SK-N-SH treated with all-trans-retinoic acid at 6 μM for 48 hours (cell line): ENCODE measurements around the gene GPR68.

Source experiments
- ATAC-seq: fragments of 200-7000 bp; cut with Tn5 transposase; 3 replicates; pipeline ENCODE4 v1.9.1; 2020; ENCODE audit warnings: mild to moderate bottlenecking, moderate library complexity
- ARNTL ChIP-seq: fragments of 450-650 bp; formaldehyde crosslinking; IDR thresholded peaks from 2 replicates; pipeline ENCODE4 v1.5.0; 2020; ENCODE audit warnings: low read depth, mild to moderate bottlenecking, moderate library complexity, borderline replicate concordance
- CSDC2 ChIP-seq: fragments of 250-450 bp; sonication (Bioruptor Pico); IDR thresholded peaks from 2 replicates; pipeline ENCODE4 v1.5.0; 2020; ENCODE audit warnings: mild to moderate bottlenecking, moderate library complexity
- CSRNP3 ChIP-seq: fragments of 250-450 bp; sonication (Bioruptor Pico); IDR thresholded peaks from 2 replicates; pipeline ENCODE4 v1.5.1; 2021; ENCODE audit warnings: mild to moderate bottlenecking, moderate library complexity
- ESRRG ChIP-seq: fragments of 250-450 bp; sonication (Bioruptor Pico); IDR thresholded peaks from 2 replicates; pipeline ENCODE4 v1.6.1; 2021; ENCODE audit warnings: mild to moderate bottlenecking
- ISL1 ChIP-seq: fragments of 250-450 bp; sonication (Bioruptor Pico); IDR thresholded peaks from 2 replicates; pipeline ENCODE4 v2.1.2; 2022; ENCODE audit warnings: mild to moderate bottlenecking, moderate library complexity
- OSR1 ChIP-seq: fragments of 250-450 bp; sonication (Bioruptor Pico); IDR thresholded peaks from 2 replicates; pipeline ENCODE4 v1.8.0; 2022; ENCODE audit warnings: moderate library complexity, mild to moderate bottlenecking, inconsistent platforms
- PPARA ChIP-seq: fragments of 250-450 bp; sonication (Bioruptor Pico); IDR thresholded peaks from 2 replicates; pipeline ENCODE4 v1.5.0; 2020; ENCODE audit warnings: mild to moderate bottlenecking, borderline replicate concordance
- SNAI2 ChIP-seq: fragments of 250-450 bp; sonication (Bioruptor Pico); IDR thresholded peaks from 2 replicates; pipeline ENCODE4 v1.5.0; 2020; ENCODE audit warnings: mild to moderate bottlenecking, moderate library complexity
- TCF4 ChIP-seq: fragments of 250-450 bp; sonication (Bioruptor Pico); IDR thresholded peaks from 2 replicates; pipeline ENCODE4 v1.8.0; 2021; ENCODE audit warnings: mild to moderate bottlenecking, moderate library complexity, borderline replicate concordance
- TOX ChIP-seq: fragments of 250-450 bp; sonication (Bioruptor Pico); IDR thresholded peaks from 2 replicates; pipeline ENCODE4 v1.8.0; 2021; ENCODE audit warnings: mild to moderate bottlenecking, moderate library complexity, borderline replicate concordance
- TSHZ2 ChIP-seq: fragments of 250-450 bp; sonication (Bioruptor Pico); IDR thresholded peaks from 2 replicates; pipeline ENCODE4 v1.5.0; 2020; ENCODE audit warnings: mild to moderate bottlenecking, moderate library complexity
- ZFP3 ChIP-seq: fragments of 250-450 bp; sonication (Bioruptor Pico); IDR thresholded peaks from 2 replicates; pipeline ENCODE4 v1.5.0; 2020; ENCODE audit warnings: mild to moderate bottlenecking, moderate library complexity
- ZFP30 ChIP-seq: fragments of 450-650 bp; formaldehyde crosslinking; IDR thresholded peaks from 2 replicates; pipeline ENCODE4 v1.5.0; 2022; ENCODE audit warnings: mild to moderate bottlenecking, moderate library complexity
- ZNF565 ChIP-seq: fragments of 450-650 bp; formaldehyde crosslinking; conservative IDR thresholded peaks from 2 replicates; pipeline ENCODE4 v1.5.0; 2020; ENCODE audit warnings: low read depth, mild to moderate bottlenecking, moderate library complexity
- ZNF70 ChIP-seq: fragments of 450-650 bp; formaldehyde crosslinking; IDR thresholded peaks from 2 replicates; pipeline ENCODE4 v1.5.0; 2020; ENCODE audit warnings: mild to moderate bottlenecking, moderate library complexity
- ZNF8 ChIP-seq: fragments of 450-650 bp; formaldehyde crosslinking; IDR thresholded peaks from 2 replicates; pipeline ENCODE4 v1.5.0; 2020; ENCODE audit warnings: mild to moderate bottlenecking, moderate library complexity
- TF ChIP-seq, protein P1 (sequence below): fragments of 250-450 bp; sonication (Bioruptor Pico); IDR thresholded peaks from 2 replicates; pipeline ENCODE4 v1.5.1; 2020; ENCODE audit warnings: low read depth, mild to moderate bottlenecking, moderate library complexity
- TF ChIP-seq, protein P2 (sequence below): fragments of 250-450 bp; sonication (Bioruptor Pico); IDR thresholded peaks from 2 replicates; pipeline ENCODE4 v1.8.0; 2021; ENCODE audit warnings: low read depth, mild to moderate bottlenecking, moderate library complexity, borderline replicate concordance

GPR68 gene

DNA sequence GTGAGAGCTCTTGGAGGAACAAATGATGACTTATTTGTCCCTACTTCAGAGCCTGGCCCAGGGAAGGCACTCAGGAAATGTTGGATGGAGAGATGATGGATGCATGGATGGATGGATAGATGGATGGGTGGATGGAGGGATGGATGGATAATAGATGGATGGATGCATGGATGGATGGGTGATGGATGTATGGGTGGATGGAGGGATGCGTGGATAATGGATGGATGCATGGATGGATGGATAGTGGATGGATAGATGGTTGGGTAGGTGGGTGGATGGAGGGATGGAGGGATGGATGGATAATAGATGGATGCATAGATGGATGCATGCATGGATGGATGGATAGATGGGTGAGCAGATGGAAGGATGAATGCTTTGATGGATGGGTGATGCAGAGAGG is 23.2 kb downstream of the GPR68 start:
- TF ChIP-seq ZNF70 (CRISPR knock-in tag) = no peak
- TF ChIP-seq, protein P1, sequence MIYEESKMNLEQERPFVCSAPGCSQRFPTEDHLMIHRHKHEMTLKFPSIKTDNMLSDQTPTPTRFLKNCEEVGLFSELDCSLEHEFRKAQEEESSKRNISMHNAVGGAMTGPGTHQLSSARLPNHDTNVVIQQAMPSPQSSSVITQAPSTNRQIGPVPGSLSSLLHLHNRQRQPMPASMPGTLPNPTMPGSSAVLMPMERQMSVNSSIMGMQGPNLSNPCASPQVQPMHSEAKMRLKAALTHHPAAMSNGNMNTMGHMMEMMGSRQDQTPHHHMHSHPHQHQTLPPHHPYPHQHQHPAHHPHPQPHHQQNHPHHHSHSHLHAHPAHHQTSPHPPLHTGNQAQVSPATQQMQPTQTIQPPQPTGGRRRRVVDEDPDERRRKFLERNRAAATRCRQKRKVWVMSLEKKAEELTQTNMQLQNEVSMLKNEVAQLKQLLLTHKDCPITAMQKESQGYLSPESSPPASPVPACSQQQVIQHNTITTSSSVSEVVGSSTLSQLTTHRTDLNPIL (CRISPR knock-in tag) = no peak
- TF ChIP-seq, protein P2, sequence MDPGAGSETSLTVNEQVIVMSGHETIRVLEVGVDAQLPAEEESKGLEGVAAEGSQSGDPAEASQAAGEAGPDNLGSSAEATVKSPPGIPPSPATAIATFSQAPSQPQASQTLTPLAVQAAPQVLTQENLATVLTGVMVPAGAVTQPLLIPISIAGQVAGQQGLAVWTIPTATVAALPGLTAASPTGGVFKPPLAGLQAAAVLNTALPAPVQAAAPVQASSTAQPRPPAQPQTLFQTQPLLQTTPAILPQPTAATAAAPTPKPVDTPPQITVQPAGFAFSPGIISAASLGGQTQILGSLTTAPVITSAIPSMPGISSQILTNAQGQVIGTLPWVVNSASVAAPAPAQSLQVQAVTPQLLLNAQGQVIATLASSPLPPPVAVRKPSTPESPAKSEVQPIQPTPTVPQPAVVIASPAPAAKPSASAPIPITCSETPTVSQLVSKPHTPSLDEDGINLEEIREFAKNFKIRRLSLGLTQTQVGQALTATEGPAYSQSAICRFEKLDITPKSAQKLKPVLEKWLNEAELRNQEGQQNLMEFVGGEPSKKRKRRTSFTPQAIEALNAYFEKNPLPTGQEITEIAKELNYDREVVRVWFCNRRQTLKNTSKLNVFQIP = no peak
- TF ChIP-seq OSR1 (CRISPR knock-in tag) = no peak
- TF ChIP-seq ZFP3 (CRISPR knock-in tag) = no peak
- no peak for TF ChIP-seq TCF4 (CRISPR knock-in tag)
- no peak for TF ChIP-seq ARNTL (CRISPR knock-in tag)
- no peak for TF ChIP-seq CSRNP3 (CRISPR knock-in tag)
- no peak for TF ChIP-seq TSHZ2 (CRISPR knock-in tag)
- TF ChIP-seq SNAI2 = no peak
- TF ChIP-seq, all 23 proteins: peak for 0
- ATAC-seq = no peak

GRCh38 chr14:91220581-91221000 is 23.9 kb downstream of the GPR68 start:
- TF ChIP-seq PPARA (CRISPR knock-in tag) (no peak), ZNF8 (CRISPR knock-in tag) (no peak), ISL1 (CRISPR knock-in tag) (no peak), ZNF565 (CRISPR knock-in tag) (no peak), TOX (no peak), SNAI2 (no peak), ESRRG (CRISPR knock-in tag) (no peak), CSDC2 (CRISPR knock-in tag) (no peak), ZFP3 (CRISPR knock-in tag) (no peak)
- TF ChIP-seq, protein P1 (CRISPR knock-in tag) = no peak
- TF ChIP-seq, protein P2 = no peak
- no peak for ATAC-seq

- TF ChIP-seq ZFP30 (no peak), ISL1 (CRISPR knock-in tag) (no peak), SNAI2 (no peak), TSHZ2 (CRISPR knock-in tag) (no peak), ZFP3 (CRISPR knock-in tag) (no peak), ARNTL (CRISPR knock-in tag) (no peak)
Observed at GRCh38 chr14:91219517-91220389, 24.8 kb downstream of the GPR68 start.

More at GRCh38 chr14:91219517-91220389, 24.8 kb downstream of the GPR68 start:
- no peak for ATAC-seq
